HCT116 (cell line): ENCODE results near the gene C21orf91. TPM values are rescaled to one million over a fixed set of nuclear protein-coding genes. Genes with fewer than 3 reads are reported as not detected.

Experiments used
- ATAC-seq: fragments of 200-7000 bp; cut with Tn5 transposase; 2 replicates; pipeline ENCODE4 v1.9.1; 2020; ENCODE audit warnings: mild to moderate bottlenecking, moderate library complexity
- Bru-seq: library from RNA; stranded (reverse); fragments of 400-500 nt; gene quantifications from one replicate; lab custom pipeline; 2021; lab: Mats Ljungman, UMichigan
- BruChase-seq, 2 experiments: library from RNA; stranded (reverse); fragments of 400-500 nt; gene quantifications; one replicate each; lab custom pipeline; 2021; lab: Mats Ljungman, UMichigan
- BruUV-seq: library from RNA; stranded (reverse); fragments of 400-500 nt; replicated peaks from 2 replicates; lab custom pipeline; 2021; lab: Mats Ljungman, UMichigan
- CTCF ChIA-PET: fragments of 300-600 bp; sonication (Branson Sonifier 250); formaldehyde crosslinking; loops from one replicate; lab custom pipeline; 2021; ENCODE audit warnings: antibody characterized with exemption; lab: Charles Lee
- POLR2A ChIA-PET: fragments of 300-600, 350-600 bp; sonication (Branson Sonifier 250); formaldehyde crosslinking; loops from one replicate; lab custom pipeline; 2021; ENCODE audit warnings: antibody characterized with exemption; lab: Charles Lee
- RAD21 ChIA-PET, 2 experiments: fragments of 300-600 bp; sonication (Branson Sonifier 250); formaldehyde crosslinking; loops; one replicate each; lab custom pipeline; 2023; ENCODE audit warnings: low total read pairs in 2 of 2; ENCODE audit not compliant: uncharacterized antibody in 2 of 2, unreplicated experiment in 2 of 2, low non-redundant PET in 1 of 2; lab: Charles Lee
- DNase-seq: peaks from one replicate; pipeline ENCODE4 v3.0.0-alpha.2; 2010; ENCODE audit warnings: low read depth, low spot score
- H2AFZ ChIP-seq: fragments of 200-600 bp; shearing (Covaris generic), sonication (generic); 2 replicates; pipeline ENCODE4 v1.6.1; 2017; ENCODE audit warnings: low read depth, mixed run types, mixed read lengths, antibody characterized with exemption, low read length; ENCODE audit not compliant: poor library complexity, severe bottlenecking
- H3K27ac ChIP-seq: 2 replicates; pipeline ENCODE4 v1.5.1; 2012; ENCODE audit warnings: low read depth, low read length
- H3K27me3 ChIP-seq: fragments of 200-600 bp; sonication (generic); 2 replicates; pipeline ENCODE4 v1.6.1; 2016; ENCODE audit warnings: mixed run types, low read length, mixed read lengths; ENCODE audit not compliant: insufficient read depth
- H3K36me3 ChIP-seq, 2 experiments: fragments of 200-500 bp in 1 of 2; fragments of 200-600 bp in 1 of 2; sonication (Bioruptor generic) in 1 of 2; sonication (generic) in 1 of 2; 2 replicates each; pipeline versions ENCODE4 v1.5.1 to v1.6.1; 2014 to 2016; ENCODE audit warnings: low read length in 2 of 2, inconsistent platforms in 1 of 2, mixed read lengths in 1 of 2, mixed run types in 1 of 2; ENCODE audit not compliant: insufficient read depth in 2 of 2, control insufficient read depth in 1 of 2
- H3K4me1 ChIP-seq, 2 experiments: fragments of 200-600 bp in 1 of 2; sonication (generic) in 1 of 2; 2 replicates each; pipeline versions ENCODE4 v1.5.1 to v1.6.1; 2012 to 2017; ENCODE audit warnings: low read length in 2 of 2, inconsistent platforms in 1 of 2, mild to moderate bottlenecking in 1 of 2, mixed read lengths in 1 of 2, mixed run types in 1 of 2, moderate library complexity in 1 of 2; ENCODE audit not compliant: insufficient read depth in 2 of 2, control insufficient read depth in 1 of 2
- H3K4me2 ChIP-seq: fragments of 200-600 bp; sonication (generic); 2 replicates; pipeline ENCODE4 v1.6.1; 2017; ENCODE audit warnings: mixed run types, low read length, mixed read lengths
- H3K4me3 ChIP-seq, 2 experiments: fragments of 200-600 bp in 1 of 2; sonication (generic) in 1 of 2; replicated peaks in 1 of 2; 2 replicates each; pipeline ENCODE4 v1.5.1; 2011 to 2016; ENCODE audit warnings: low read length in 2 of 2, control low read depth in 1 of 2, low read depth in 1 of 2, mild to moderate bottlenecking in 1 of 2, mixed read lengths in 1 of 2, mixed run types in 1 of 2
- H3K79me2 ChIP-seq: fragments of 200-600 bp; sonication (generic); 2 replicates; pipeline ENCODE4 v1.6.1; 2017; ENCODE audit warnings: mild to moderate bottlenecking, mixed run types, low read length, moderate library complexity, mixed read lengths; ENCODE audit not compliant: insufficient read depth
- H3K9ac ChIP-seq: fragments of 200-600 bp; sonication (generic); 2 replicates; pipeline ENCODE4 v1.6.1; 2016; ENCODE audit warnings: low read length, mixed read lengths
- H3K9me2 ChIP-seq: fragments of 200-600 bp; sonication (generic), shearing (Covaris generic); 2 replicates; pipeline ENCODE4 v1.6.1; 2017; ENCODE audit warnings: mixed run types, mild to moderate bottlenecking, moderate library complexity; ENCODE audit not compliant: insufficient read depth
- H3K9me3 ChIP-seq, 2 experiments: fragments of 200-500 bp in 1 of 2; fragments of 200-600 bp in 1 of 2; sonication (Bioruptor generic) in 1 of 2; sonication (generic) in 1 of 2; 2 replicates each; pipeline ENCODE4 v1.6.1; 2014 to 2017; ENCODE audit warnings: low read length in 2 of 2, mixed read lengths in 2 of 2, inconsistent platforms in 1 of 2, low read depth in 1 of 2, mild to moderate bottlenecking in 1 of 2, mixed run types in 1 of 2, moderate library complexity in 1 of 2; ENCODE audit not compliant: control insufficient read depth in 1 of 2, insufficient read depth in 1 of 2
- H4K20me1 ChIP-seq: fragments of 200-600 bp; sonication (generic), shearing (Covaris generic); 2 replicates; pipeline ENCODE4 v1.6.1; 2017; ENCODE audit warnings: mixed run types, mild to moderate bottlenecking, moderate library complexity; ENCODE audit not compliant: insufficient read depth
- CBX3 ChIP-seq: IDR thresholded peaks from 2 replicates; pipeline ENCODE4 v1.6.1; 2012; ENCODE audit warnings: low read depth
- CEBPB ChIP-seq: IDR thresholded peaks from 2 replicates; pipeline ENCODE4 v1.6.1; 2012; ENCODE audit warnings: low read depth
- EGR1 ChIP-seq: IDR thresholded peaks from 2 replicates; pipeline ENCODE4 v1.6.1; 2012; ENCODE audit warnings: low read depth
- EZH2 ChIP-seq: fragments of 200-600 bp; sonication (generic); IDR thresholded peaks from 2 replicates; pipeline ENCODE4 v1.6.1; 2017; ENCODE audit warnings: antibody characterized with exemption, mixed run types
- EZH2phosphoT487 ChIP-seq: fragments of 200-600 bp; IDR thresholded peaks from 2 replicates; pipeline ENCODE4 v1.6.1; 2018; ENCODE audit warnings: antibody characterized with exemption, borderline replicate concordance
- FOSL1 ChIP-seq: IDR thresholded peaks from 2 replicates; pipeline ENCODE4 v1.6.1; 2012; ENCODE audit warnings: low read depth
- JUND ChIP-seq: IDR thresholded peaks from 2 replicates; pipeline ENCODE4 v1.6.1; 2012
- MAX ChIP-seq: IDR thresholded peaks from 2 replicates; pipeline ENCODE4 v1.6.1; 2012
- POLR2A ChIP-seq: IDR thresholded peaks from 2 replicates; pipeline ENCODE4 v1.7.0; 2011; ENCODE audit warnings: borderline replicate concordance; ENCODE audit not compliant: insufficient read depth, insufficient read length; ENCODE audit errors: extremely low read depth
- POLR2AphosphoS5 ChIP-seq: IDR thresholded peaks from 2 replicates; pipeline ENCODE4 v1.6.1; 2011; ENCODE audit warnings: mild to moderate bottlenecking, low read depth, low read length, moderate library complexity
- REST ChIP-seq: IDR thresholded peaks from 2 replicates; pipeline ENCODE4 v1.6.1; 2012; ENCODE audit warnings: low read depth
- SIN3A ChIP-seq: IDR thresholded peaks from 2 replicates; pipeline ENCODE4 v1.6.1; 2012; ENCODE audit warnings: low read depth
- SP1 ChIP-seq: IDR thresholded peaks from 2 replicates; pipeline ENCODE4 v1.6.1; 2012; ENCODE audit warnings: low read depth
- ZBTB33 ChIP-seq: IDR thresholded peaks from 2 replicates; pipeline ENCODE4 v1.6.1; 2011; ENCODE audit warnings: mild to moderate bottlenecking, low read length, moderate library complexity; ENCODE audit not compliant: insufficient replicate concordance; ENCODE audit errors: extremely low read depth
- ZFX ChIP-seq: fragments of 450-650 bp; IDR thresholded peaks from 2 replicates; pipeline ENCODE4 v1.6.1; 2017
- intact Hi-C: fragments of 100-400 bp; cut with micrococcal nuclease; formaldehyde crosslinking; loops from 2 replicates; pipeline ENCODE4 v1.10.0; 2022
- long read RNA-seq: library from polyadenylated mRNA; unstranded; transcript quantifications from one replicate; pipeline ENCODE4 v2.0.0, GENCODE V29; 2021; ENCODE audit not compliant: unreplicated experiment
- polyA plus RNA-seq: library from polyadenylated mRNA; unstranded; fragments of >200 nt; gene quantifications from 2 replicates; pipeline ENCODE4 v1.2.1, GENCODE V29; 2012; ENCODE audit warnings: missing spikeins
- total RNA-seq: library from RNA; stranded (reverse); gene quantifications from one replicate; pipeline ENCODE4 v1.2.1, GENCODE V29; 2021; ENCODE audit not compliant: unreplicated experiment

The C21orf91 gene
- total RNA-seq (17.7 TPM), Bru-seq, nascent RNA (percentile 73 among the genes with signal in this experiment), BruChase-seq, experiment 1, labeled RNA remaining after a 6-hour chase (percentile 66 among the genes with signal in this experiment), BruChase-seq, experiment 2, labeled RNA remaining after a 2-hour chase (percentile 82 among the genes with signal in this experiment)
- polyA plus RNA-seq = 3.5 and 3.8 TPM in 2 replicates
- long read RNA-seq, full-length matches to known transcripts = 9 of 18 reads
- long read RNA-seq, partial matches to known transcripts = 5 of 18 reads
- long read RNA-seq, other reads (novel, unspliced or antisense) = 4 of 18 reads

- intact Hi-C loops = loop anchor here (1.0 to 10.0 kb wide), 2 partner anchors 204 to 365 kb away; partner anchors contain the start of gene BTG3
- BruUV-seq = no TSS peak
- peak; percentile 83 for TF ChIP-seq POLR2AphosphoS5
- TF ChIP-seq REST = no peak
- TF ChIP-seq CEBPB = no peak
- TF ChIP-seq MAX = 0 out of 2 replicates have a peak, but pooled peaks have one; percentile 48
- TF ChIP-seq ZFX = peak; percentile 45; the same call in 1 of the 2 replicates
- TF ChIP-seq EGR1 = peak; percentile 93; the same call in 1 of the 2 replicates
- no peak for TF ChIP-seq FOSL1
- peak; percentile 51 for TF ChIP-seq POLR2A
- no peak for TF ChIP-seq ZBTB33
- TF ChIP-seq JUND = peak; percentile 50; the same call in 1 of the 2 replicates
- no peak for TF ChIP-seq EZH2
- TF ChIP-seq SIN3A = no peak
- 0 out of 2 replicates have a peak, but pooled peaks have one; percentile 43 for TF ChIP-seq CBX3
- TF ChIP-seq EZH2phosphoT487 = no peak
- peak; percentile 76 for TF ChIP-seq SP1
- ChIA-PET RAD21 (no interaction called here), CTCF (interaction anchor here (0.7 kb wide), 1 partner anchor 105 kb away, joined by 3 read pairs; no protein-coding TSS in a partner anchor), POLR2A (no interaction called here)
- Histone ChIP-seq H4K20me1 (no peaks in the 10 kb centered on the region), H3K79me2 (peaks cover 14% of the 10 kb centered on the region), H3K9me3 (no peaks in the 10 kb centered on the region), H2AFZ (peak within 1 kb of the TSS; percentile 58), H3K4me1 (peaks cover 6 to 19% of the 10 kb centered on the region in 2 experiments; a peak in 3 of 4 replicates), H3K9me2 (no peaks in the 10 kb centered on the region), H3K4me3 (peak within 1 kb of the TSS; percentile 71 to 80), H3K4me2 (peak within 1 kb of the TSS; percentile 86), H3K36me3 (peaks cover 0 to 4% of the 10 kb centered on the region in 2 experiments; a peak in 2 of 4 replicates), H3K27ac (peak within 1 kb of the TSS; percentile 87), H3K9ac (peak within 1 kb of the TSS; percentile 74), H3K27me3 (no peaks in the 10 kb centered on the region)
- DNase-seq (peak; percentile 78), ATAC-seq (peak; percentile 93)
These were observed at the start of gene C21orf91 for GRCh38 chr21:17819114-17819876. Gene C21orf91, minus strand, starts transcription at chr21:17819356. Its CDS starts 1,038 bp downstream, at chr21:17818318.
